Progenitor cell of endocrine pancreas (in vitro differentiated cells): Measurements from ENCODE around the gene PDE11A. TPM values are rescaled to one million over a fixed set of nuclear protein-coding genes. Genes with fewer than 3 reads are reported as not detected.

ENCODE experiments used
- DNase-seq: peaks from one replicate; pipeline ENCODE4 v3.0.0; 2021; ENCODE audit warnings: low spot score; ENCODE audit not compliant: unreplicated experiment
- H3K27ac Mint-ChIP-seq: 2 replicates; pipeline ENCODE4 v1.8.0; 2021; ENCODE audit warnings: mild to moderate bottlenecking, moderate library complexity, mixed read lengths
- H3K27me3 Mint-ChIP-seq: 2 replicates; pipeline ENCODE4 v1.8.0; 2021; ENCODE audit warnings: mixed read lengths
- H3K36me3 Mint-ChIP-seq: 2 replicates; pipeline ENCODE4 v1.8.0; 2022; ENCODE audit warnings: mixed read lengths; ENCODE audit not compliant: insufficient read depth
- H3K4me1 Mint-ChIP-seq: 2 replicates; pipeline ENCODE4 v1.8.0; 2021; ENCODE audit warnings: low read depth, mixed read lengths
- H3K4me3 Mint-ChIP-seq: 2 replicates; pipeline ENCODE4 v1.8.0; 2021; ENCODE audit warnings: low read depth, mild to moderate bottlenecking, moderate library complexity, mixed read lengths
- H3K9me3 Mint-ChIP-seq: 2 replicates; pipeline ENCODE4 v1.8.0; 2021; ENCODE audit warnings: low read depth, mixed read lengths
- total RNA-seq: library from RNA; stranded (reverse); gene quantifications from 2 replicates; pipeline ENCODE4 v1.2.1, GENCODE V29; 2021
- TF ChIP-seq, protein P1 (sequence below): fragments of 200-600 bp; sonication (generic); IDR thresholded peaks from one replicate; pipeline ENCODE4 v1.5.0; 2021; ENCODE audit warnings: antibody characterized with exemption, mild to moderate bottlenecking; ENCODE audit not compliant: unreplicated experiment

The PDE11A gene
- total RNA-seq, 1 donor from 2014 or later, result 54.8 TPM

DNA sequence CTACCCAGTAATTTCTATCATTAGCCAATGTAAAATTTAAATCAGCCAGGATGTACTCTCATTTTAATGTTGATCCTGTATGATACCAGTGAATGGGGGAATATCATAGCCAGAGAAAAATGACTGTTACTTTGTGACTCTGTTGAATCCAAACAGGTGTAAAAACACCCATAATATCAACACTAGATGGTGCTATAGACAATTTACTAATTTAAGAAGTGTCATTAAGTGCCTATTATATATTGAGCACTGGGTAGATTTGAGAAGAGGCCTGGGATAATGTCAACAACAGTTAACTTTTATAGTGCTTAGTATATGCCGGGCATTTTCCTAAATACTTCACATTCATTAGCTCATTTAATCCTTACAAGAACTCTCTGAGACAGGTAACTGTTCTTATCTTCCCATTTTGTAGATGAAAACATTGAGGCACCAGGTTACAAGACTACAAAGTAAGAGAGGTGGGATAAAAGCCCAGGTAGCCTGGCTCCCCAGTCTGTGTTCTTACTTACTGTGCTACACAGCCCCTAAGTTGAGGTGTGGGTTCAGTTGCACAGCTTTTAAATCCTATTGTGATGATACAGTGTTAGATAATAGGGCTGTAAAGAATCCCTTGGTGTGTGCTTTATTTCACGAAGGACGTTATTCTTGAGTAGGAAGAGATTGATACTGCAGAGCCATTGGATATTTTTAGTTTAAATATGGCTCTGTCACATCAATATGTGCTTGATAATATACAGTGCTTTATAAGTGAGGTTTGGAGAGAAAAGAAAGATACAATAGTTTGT lies 354.6 kb downstream of the PDE11A start:
- TF ChIP-seq, protein P1, sequence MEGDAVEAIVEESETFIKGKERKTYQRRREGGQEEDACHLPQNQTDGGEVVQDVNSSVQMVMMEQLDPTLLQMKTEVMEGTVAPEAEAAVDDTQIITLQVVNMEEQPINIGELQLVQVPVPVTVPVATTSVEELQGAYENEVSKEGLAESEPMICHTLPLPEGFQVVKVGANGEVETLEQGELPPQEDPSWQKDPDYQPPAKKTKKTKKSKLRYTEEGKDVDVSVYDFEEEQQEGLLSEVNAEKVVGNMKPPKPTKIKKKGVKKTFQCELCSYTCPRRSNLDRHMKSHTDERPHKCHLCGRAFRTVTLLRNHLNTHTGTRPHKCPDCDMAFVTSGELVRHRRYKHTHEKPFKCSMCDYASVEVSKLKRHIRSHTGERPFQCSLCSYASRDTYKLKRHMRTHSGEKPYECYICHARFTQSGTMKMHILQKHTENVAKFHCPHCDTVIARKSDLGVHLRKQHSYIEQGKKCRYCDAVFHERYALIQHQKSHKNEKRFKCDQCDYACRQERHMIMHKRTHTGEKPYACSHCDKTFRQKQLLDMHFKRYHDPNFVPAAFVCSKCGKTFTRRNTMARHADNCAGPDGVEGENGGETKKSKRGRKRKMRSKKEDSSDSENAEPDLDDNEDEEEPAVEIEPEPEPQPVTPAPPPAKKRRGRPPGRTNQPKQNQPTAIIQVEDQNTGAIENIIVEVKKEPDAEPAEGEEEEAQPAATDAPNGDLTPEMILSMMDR, result peak; percentile 28
- DNase-seq, result no peak
- Mint-ChIP-seq H3K27ac (peak overlapping the region; percentile 41), H3K9me3 (no peaks in the 10 kb centered on the region), H3K4me3 (no peak overlapping the region), H3K27me3 (no peaks in the 10 kb centered on the region), H3K4me1 (peaks cover 44% of the 10 kb centered on the region), H3K36me3 (peaks cover 12% of the 10 kb centered on the region)

DNA sequence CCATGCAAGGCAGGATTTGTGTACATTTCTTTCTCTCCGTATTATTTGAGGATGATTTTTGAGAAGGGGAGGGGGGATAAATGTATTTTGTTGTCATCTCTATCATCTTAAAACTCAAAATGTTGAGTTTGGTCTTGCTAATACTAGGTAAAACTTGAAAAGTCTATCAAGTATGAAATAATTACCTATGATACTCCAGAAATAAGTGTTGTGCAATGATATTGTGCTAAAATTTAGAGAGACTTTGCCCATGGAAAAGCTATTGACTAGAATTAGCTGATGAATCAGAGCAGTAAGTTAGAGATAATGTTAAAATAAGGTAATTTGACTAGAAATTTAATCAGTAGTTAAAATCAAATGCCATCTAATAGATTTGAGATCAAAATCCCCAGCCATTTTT lies 356.1 kb downstream of the PDE11A start:
- no peak for DNase-seq
- Mint-ChIP-seq H3K36me3 (peaks cover 12% of the 10 kb centered on the region), H3K4me3 (no peak overlapping the region), H3K4me1 (peaks cover 41% of the 10 kb centered on the region), H3K9me3 (no peaks in the 10 kb centered on the region), H3K27ac (no peak overlapping the region), H3K27me3 (no peaks in the 10 kb centered on the region)
- TF ChIP-seq, protein P1, result no peak

DNA sequence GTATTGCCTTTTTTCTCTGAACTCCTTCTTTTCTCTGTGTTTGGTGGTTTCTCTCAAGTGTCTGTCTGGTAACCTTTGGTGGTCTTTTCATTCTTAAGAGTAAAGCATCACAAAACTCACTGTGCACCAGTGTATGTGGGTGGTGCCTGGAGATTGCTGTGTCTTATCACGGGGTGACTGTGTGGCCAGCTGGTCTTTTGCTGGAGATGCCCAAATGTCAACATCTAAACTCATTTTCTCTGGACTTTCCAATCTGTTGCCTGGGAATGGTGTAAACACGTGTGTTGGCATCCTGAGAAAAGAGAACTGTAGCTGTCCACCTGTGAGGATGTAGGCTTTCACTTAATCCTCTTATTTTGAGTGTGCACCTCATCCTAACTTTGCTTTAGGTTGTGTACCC lies 356.8 kb downstream of the PDE11A start:
- DNase-seq, result no peak
- peaks cover 12% of the 10 kb centered on the region for H3K36me3 Mint-ChIP-seq
- H3K27me3 Mint-ChIP-seq, result no peaks in the 10 kb centered on the region
- TF ChIP-seq, protein P1, result no peak
- H3K27ac Mint-ChIP-seq, result no peak overlapping the region
- H3K4me1 Mint-ChIP-seq, result peaks cover 39% of the 10 kb centered on the region
- H3K4me3 Mint-ChIP-seq, result no peak overlapping the region
- H3K9me3 Mint-ChIP-seq, result no peaks in the 10 kb centered on the region

DNA sequence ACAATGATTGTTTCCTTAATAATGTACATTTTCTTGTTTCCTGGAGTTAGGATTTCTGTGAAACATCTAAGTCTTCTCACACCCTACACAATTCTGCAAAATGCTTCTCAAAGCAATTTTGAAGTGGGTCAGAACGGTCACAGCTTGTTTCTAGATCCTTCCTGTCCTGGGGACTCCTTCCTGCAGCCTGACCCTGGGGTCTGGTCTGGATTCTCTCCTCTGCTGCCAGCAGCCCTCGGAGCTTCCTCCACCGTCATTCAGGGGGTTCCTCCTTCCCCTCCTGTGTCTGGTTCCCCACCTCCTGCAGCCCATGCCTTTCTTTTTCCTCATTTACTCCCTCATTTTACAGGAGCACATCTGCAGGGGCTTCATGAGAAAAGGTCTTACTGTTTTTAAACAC lies 357.9 kb downstream of the PDE11A start:
- peaks cover 10% of the 10 kb centered on the region for H3K36me3 Mint-ChIP-seq
- TF ChIP-seq, protein P1, result no peak
- no peaks in the 10 kb centered on the region for H3K9me3 Mint-ChIP-seq
- no peak for DNase-seq
- H3K27ac Mint-ChIP-seq, result peak overlapping the region; percentile 5
- H3K27me3 Mint-ChIP-seq, result no peaks in the 10 kb centered on the region
- H3K4me3 Mint-ChIP-seq, result no peak overlapping the region
- peaks cover 35% of the 10 kb centered on the region for H3K4me1 Mint-ChIP-seq

DNA sequence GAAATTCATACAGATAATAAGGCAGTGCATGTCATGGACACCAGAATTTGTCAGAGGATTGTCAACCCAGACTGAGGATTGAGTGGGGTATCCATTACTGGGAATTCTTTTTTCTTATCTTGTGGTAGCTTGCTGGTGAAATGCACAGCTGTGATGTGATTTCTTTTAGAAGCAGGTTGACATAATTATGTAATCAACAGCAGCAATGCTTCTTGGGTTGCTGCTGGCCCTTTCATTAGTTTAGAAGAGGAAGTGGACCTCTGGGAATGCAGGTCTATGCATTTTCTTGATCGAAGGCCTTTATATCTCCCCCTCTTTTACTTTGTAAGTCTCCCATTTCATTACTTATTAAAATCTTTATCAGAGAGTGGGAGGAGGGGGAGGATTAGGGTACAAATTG lies 360.1 kb downstream of the PDE11A start:
- Mint-ChIP-seq H3K27ac (no peak overlapping the region), H3K27me3 (no peaks in the 10 kb centered on the region), H3K4me3 (no peak overlapping the region), H3K36me3 (peaks cover 2% of the 10 kb centered on the region), H3K9me3 (no peaks in the 10 kb centered on the region), H3K4me1 (peaks cover 23% of the 10 kb centered on the region)
- DNase-seq, result no peak
- TF ChIP-seq, protein P1, result no peak
